Hepatocyte (in vitro differentiated cells): Measurements from ENCODE around the gene DHRS12. TPM values are rescaled to one million over a fixed set of nuclear protein-coding genes. Genes with fewer than 3 reads are reported as not detected.

Source experiments
- DNase-seq: peaks from one replicate; pipeline ENCODE4 v3.0.0-alpha.2; 2016; ENCODE audit warnings: low spot score
- H2AFZ ChIP-seq: fragments of 200-600 bp; sonication (generic); 2 replicates; pipeline ENCODE4 v1.6.0; 2016; ENCODE audit warnings: antibody characterized with exemption, mild to moderate bottlenecking
- H3K27ac ChIP-seq: fragments of 200-600 bp; sonication (generic); 2 replicates; pipeline ENCODE4 v1.5.1; 2016; ENCODE audit warnings: mild to moderate bottlenecking
- H3K27me3 ChIP-seq: fragments of 200-600 bp; sonication (generic); 2 replicates; pipeline ENCODE4 v1.6.1; 2016
- H3K36me3 ChIP-seq: fragments of 200-600 bp; sonication (generic); replicated peaks from 2 replicates; pipeline ENCODE4 v1.5.1; 2016; ENCODE audit warnings: low read depth; ENCODE audit not compliant: insufficient read depth
- H3K4me1 ChIP-seq: fragments of 200-600 bp; sonication (generic); 2 replicates; pipeline ENCODE4 v1.5.1; 2016; ENCODE audit warnings: mild to moderate bottlenecking, moderate library complexity; ENCODE audit not compliant: insufficient read depth
- H3K4me2 ChIP-seq: fragments of 200-600 bp; sonication (generic); 2 replicates; pipeline ENCODE4 v1.6.0; 2016
- H3K4me3 ChIP-seq: fragments of 200-600 bp; sonication (generic); 2 replicates; pipeline ENCODE4 v1.5.1; 2016; ENCODE audit warnings: mild to moderate bottlenecking
- H3K79me2 ChIP-seq: fragments of 200-600 bp; sonication (generic); 2 replicates; pipeline ENCODE4 v1.6.0; 2017; ENCODE audit warnings: mild to moderate bottlenecking
- H3K9me2 ChIP-seq: fragments of 200-600 bp; sonication (generic); replicated peaks from 2 replicates; pipeline ENCODE4 v1.6.0; 2017; ENCODE audit warnings: mild to moderate bottlenecking; ENCODE audit not compliant: insufficient read depth
- H3K9me3 ChIP-seq: fragments of 200-600 bp; sonication (generic); 2 replicates; pipeline ENCODE4 v1.5.1; 2016; ENCODE audit warnings: low read depth, mild to moderate bottlenecking
- H4K20me1 ChIP-seq: fragments of 200-600 bp; sonication (generic); 2 replicates; pipeline ENCODE4 v1.6.0; 2016; ENCODE audit warnings: mild to moderate bottlenecking; ENCODE audit not compliant: insufficient read depth, poor library complexity, severe bottlenecking
- CTCF ChIP-seq: fragments of 200-600 bp; sonication (generic); IDR thresholded peaks from 2 replicates; pipeline ENCODE4 v1.5.1; 2016; ENCODE audit warnings: antibody characterized with exemption, mild to moderate bottlenecking; ENCODE audit not compliant: poor library complexity
- EZH2 ChIP-seq: fragments of 200-600 bp; sonication (generic); IDR thresholded peaks from 2 replicates; pipeline ENCODE4 v1.6.1; 2016; ENCODE audit warnings: antibody characterized with exemption, mild to moderate bottlenecking, borderline replicate concordance
- EZH2phosphoT487 ChIP-seq: fragments of 200-600 bp; sonication (generic); IDR thresholded peaks from one replicate; pipeline ENCODE4 v1.6.1; 2018; ENCODE audit warnings: antibody characterized with exemption, mild to moderate bottlenecking, low read depth, moderate library complexity; ENCODE audit not compliant: unreplicated experiment, severe bottlenecking
- WGBS: methylation state at CpG from one replicate; pipeline ENCODE4 v1.1.6; 2016; ENCODE audit warnings: low lambda C conversion rate; ENCODE audit errors: missing lambda C conversion rate; 5-methylcytosine and 5-hydroxymethylcytosine counted together
- polyA plus RNA-seq: library from polyadenylated mRNA; unstranded; fragments of >200 nt; fragmentation: Nextera tagmentation; extraction: Ambion mirVana; gene quantifications from 2 replicates; pipeline ENCODE4 v1.2.1, GENCODE V29; 2016
- total RNA-seq: library from RNA; depleted of rRNA; stranded (reverse); fragments of >200 nt; gene quantifications from 2 replicates; pipeline ENCODE4 v1.2.3, GENCODE V29; 2014

The DHRS12 gene
- total and polyA plus RNA-seq, 2 experiments from 2014 or later = 4.6 to 13.5 TPM

GRCh38 chr13:51796546-51796945 lies 7.4 kb downstream of the DHRS12 start:
- H3K4me1 ChIP-seq = peaks cover 5% of the 10 kb centered on the region

GRCh38 chr13:51795419-51795818 lies 8.5 kb downstream of the DHRS12 start:
- H3K9me3 ChIP-seq = no peaks in the 10 kb centered on the region
- TF ChIP-seq EZH2phosphoT487 = no peak
- no peak for TF ChIP-seq EZH2
- no peak for TF ChIP-seq CTCF
- 83% methylated on average over 2 of the region's 2 CpGs for WGBS
- no peaks in the 10 kb centered on the region for H3K27me3 ChIP-seq
- no peaks in the 10 kb centered on the region for H4K20me1 ChIP-seq
- no peaks in the 10 kb centered on the region for H3K9me2 ChIP-seq
- H3K4me1 ChIP-seq = peaks cover 5% of the 10 kb centered on the region
- no peak overlapping the region for H3K4me2 ChIP-seq
- no peaks in the 10 kb centered on the region for H3K79me2 ChIP-seq
- no peak overlapping the region for H2AFZ ChIP-seq
- no peaks in the 10 kb centered on the region for H3K36me3 ChIP-seq
- H3K27ac ChIP-seq = no peak overlapping the region
- no peak for DNase-seq
- H3K4me3 ChIP-seq = no peak overlapping the region

More at GRCh38 chr13:51796546-51796945, 7.4 kb downstream of the DHRS12 start:
- no peak overlapping the region for H3K4me2 ChIP-seq
- H3K4me3 ChIP-seq = no peak overlapping the region
- H3K9me2 ChIP-seq = no peaks in the 10 kb centered on the region
- H3K27me3 ChIP-seq = no peaks in the 10 kb centered on the region
- WGBS = 91% methylated on average over 7 of the region's 7 CpGs
- no peak for DNase-seq
- no peaks in the 10 kb centered on the region for H4K20me1 ChIP-seq
- no peaks in the 10 kb centered on the region for H3K9me3 ChIP-seq
- no peaks in the 10 kb centered on the region for H3K36me3 ChIP-seq
- H3K27ac ChIP-seq = no peak overlapping the region
- TF ChIP-seq EZH2 = no peak
- no peak for TF ChIP-seq EZH2phosphoT487
- TF ChIP-seq CTCF = no peak
- H2AFZ ChIP-seq = no peak overlapping the region
- H3K79me2 ChIP-seq = no peaks in the 10 kb centered on the region

- no peak for TF ChIP-seq CTCF
- TF ChIP-seq EZH2 = no peak
- no peak for TF ChIP-seq EZH2phosphoT487
- Histone ChIP-seq H2AFZ (no peak overlapping the region), H3K36me3 (no peaks in the 10 kb centered on the region), H3K27ac (no peak overlapping the region), H3K9me3 (no peaks in the 10 kb centered on the region), H3K4me2 (no peak overlapping the region), H3K79me2 (no peaks in the 10 kb centered on the region), H3K9me2 (no peaks in the 10 kb centered on the region), H3K27me3 (no peaks in the 10 kb centered on the region), H3K4me1 (peaks cover 5% of the 10 kb centered on the region), H3K4me3 (no peak overlapping the region), H4K20me1 (no peaks in the 10 kb centered on the region)
- DNase-seq = no peak
- 95% methylated on average over 4 of the region's 4 CpGs for WGBS
These were observed 9.0 kb downstream of the DHRS12 start for GRCh38 chr13:51794964-51795363.
